HK-2 (cell line): Measurements from ENCODE around the gene NELL2.

Experiments used
- DNase-seq: peaks from one replicate; pipeline ENCODE4 v3.0.0-alpha.2; 2018; ENCODE audit not compliant: unreplicated experiment

The NELL2 gene

DNA sequence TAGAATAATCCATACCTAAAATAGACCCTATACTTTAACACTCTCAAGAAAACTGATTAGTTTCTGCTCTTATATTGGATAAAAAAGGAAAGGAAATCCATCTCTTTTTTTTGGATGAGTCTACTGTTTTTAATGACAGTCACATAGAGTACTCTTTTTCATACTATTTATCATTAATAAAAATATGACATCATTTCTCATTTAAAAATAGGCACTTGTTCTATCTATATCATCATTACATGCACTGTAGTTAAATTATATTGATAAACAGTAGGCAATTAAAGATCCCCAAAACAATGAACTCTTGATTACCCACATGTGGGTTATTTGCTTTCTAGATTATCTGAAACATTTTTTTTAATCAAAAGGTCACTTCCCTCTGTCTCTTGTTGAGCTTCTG lies 338.8 kb downstream of the NELL2 start:
- DNase-seq = no peak

DNA sequence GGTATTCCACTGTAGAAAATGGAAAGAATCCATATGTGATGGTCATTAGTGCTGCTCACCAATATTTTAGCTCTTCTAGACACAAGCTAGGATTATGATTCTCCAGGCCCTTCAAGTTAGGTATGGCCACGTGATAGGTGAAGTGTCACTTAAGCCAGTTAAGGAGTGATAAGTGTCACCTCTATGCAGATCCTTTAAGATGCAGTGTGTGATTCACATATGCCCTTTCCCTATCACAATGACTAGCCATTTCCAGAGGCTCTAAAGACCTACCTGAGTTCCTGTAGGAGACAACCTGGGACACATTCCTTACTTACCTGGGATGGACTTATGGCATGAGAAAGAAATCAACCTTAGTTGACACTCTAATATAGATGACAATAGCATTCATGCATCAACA lies 343.2 kb downstream of the NELL2 start:
- DNase-seq = no peak

DNA sequence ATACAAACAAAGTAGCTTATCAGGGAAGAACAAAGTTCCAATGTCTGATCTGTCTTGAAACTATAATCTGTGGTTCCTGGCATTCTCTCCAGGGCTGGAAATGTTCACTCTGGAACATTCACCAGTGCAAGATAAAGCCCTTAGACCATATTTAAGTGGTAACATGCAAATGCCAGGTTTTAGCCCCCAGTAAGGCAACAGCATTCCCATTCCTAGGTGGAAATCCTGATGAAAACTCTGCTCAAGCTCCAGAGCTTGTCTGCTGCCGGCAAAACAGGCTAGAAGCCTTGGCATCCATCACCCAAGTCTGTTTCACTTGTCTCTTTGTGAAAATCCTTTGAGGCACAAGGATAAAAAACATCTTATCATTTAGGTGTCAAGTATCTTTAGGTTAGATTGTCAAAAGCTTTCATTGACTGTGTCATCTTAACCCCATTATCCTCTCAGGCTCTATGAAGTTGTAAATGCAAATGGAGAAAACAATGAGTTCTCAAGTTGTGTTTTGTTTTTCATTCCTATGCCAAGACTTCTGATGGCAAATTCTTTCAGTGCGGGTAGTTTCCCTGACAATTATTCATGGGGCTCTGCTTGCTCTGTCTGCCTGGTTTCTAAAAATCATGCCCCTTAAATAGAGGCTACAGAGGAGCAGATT lies 344.7 kb downstream of the NELL2 start:
- DNase-seq = no peak

DNA sequence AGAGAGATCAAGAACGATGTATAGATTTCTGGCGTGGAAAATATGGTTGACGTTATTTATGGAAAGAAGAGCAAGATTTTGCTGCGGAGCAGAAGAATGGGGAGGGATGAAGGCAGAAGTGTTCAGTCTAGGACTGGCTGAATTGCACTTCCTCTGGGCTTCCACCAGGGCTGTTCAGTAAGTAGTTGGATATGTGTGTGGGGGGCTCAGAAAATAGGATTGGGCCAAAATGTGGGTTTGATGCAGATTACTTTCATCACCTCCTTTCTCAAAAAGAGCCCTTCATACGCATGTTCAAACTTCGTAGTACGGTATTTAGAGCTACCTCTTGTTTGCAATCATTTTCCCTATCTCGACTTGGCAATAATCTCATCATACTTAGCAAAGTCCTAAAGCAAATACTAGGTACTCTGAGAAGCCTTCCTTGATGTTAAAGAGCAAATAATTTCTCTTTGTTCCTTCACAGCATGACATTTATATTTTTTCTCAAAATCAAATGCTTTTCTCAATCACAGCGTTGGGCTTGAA lies 349.4 kb downstream of the NELL2 start:
- DNase-seq = no peak

DNA sequence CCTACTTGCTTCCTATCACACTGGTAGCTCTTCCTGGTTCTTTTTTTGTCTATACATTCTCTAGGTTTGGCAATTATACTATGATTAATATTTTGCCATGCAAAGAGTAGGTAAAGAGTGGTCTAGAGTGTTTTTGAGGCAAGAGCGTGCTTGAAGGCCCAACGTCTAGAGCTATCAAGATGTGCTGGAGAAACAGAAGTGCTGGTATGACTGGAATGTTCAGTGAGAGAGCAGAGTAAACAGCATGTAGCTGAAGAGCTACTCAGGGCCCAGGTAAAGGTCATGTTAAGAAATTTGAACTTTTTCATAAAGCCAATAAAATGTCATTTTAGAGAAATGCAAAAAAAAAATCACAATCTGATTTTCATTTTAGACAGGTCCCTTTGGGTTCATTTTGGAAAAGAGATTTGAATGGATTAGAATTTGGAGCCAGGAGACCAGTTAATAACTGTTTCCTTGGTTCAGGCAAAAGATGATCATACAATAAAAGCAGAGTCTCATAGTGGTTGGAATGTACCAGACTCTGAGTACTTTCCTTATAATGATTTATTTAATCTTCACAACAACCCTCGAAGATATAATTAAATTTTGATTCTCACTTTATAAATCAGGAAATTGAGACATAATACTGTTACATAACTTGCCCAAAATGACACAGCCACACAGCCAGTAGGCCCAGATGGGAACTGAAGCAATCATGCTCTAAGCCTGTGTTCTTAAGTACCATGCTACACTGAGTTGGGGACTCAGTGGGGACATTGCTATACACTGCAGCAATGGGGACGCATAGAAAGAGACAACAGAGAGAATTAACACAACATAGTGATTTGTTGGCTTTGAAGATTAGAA lies 350.1 kb downstream of the NELL2 start:
- DNase-seq = no peak

DNA sequence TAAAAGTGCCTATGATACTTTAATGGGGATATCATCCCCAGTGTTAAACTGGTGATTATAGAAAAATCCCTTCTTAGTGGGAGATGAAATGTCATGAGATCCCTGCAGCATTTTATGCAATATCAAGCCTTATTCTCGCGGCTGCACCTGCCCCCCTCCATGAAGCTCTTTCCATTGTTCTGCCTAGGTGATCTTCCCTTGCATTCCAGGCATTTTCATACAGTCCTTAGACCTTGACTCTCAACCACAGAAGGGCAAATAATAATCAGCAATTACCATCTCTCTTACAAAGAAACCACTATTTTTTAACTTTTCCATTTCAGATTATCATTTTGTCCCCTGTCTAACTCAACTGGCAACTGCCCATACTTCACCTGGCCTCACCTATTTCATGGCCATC lies 352.3 kb downstream of the NELL2 start:
- DNase-seq = no peak

DNA sequence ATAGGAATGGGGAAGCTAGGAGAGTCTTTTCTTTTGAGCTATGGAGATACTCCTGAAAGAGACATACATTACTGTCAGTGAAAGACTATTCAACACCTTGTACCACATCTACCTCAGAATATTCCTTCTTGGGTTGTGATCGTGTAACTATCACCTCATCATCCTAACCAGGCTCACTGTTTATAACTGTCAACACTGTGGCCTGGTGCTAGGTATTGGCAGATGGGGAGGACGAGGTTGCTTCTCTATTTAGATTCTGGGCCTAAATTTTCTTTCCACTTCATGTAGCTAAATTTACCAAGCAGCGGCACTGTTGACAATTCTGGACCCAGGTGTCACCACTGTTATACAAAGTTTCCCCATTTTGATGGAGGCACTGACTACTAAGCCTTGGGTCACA lies 354.4 kb downstream of the NELL2 start:
- DNase-seq = no peak

DNA sequence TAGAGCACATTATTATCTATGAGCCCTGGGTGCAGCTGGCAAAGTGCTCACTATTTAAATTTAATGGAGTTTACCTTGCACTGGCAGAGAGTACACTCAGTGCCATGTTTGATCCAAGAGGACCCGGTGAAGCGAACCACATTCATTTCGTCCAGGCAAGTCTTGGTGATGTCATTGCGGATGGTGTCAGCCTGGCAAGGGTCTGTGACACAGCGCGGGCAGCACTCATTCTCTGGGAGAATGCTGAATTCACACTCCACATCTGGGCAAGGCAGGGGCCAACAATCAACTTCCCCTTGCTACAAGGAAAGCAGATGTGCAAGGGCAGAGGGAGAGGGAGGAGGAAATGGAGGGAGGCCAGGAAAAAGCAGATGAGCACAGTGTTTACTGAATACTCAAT lies 356.2 kb downstream of the NELL2 start:
- DNase-seq = no peak

DNA sequence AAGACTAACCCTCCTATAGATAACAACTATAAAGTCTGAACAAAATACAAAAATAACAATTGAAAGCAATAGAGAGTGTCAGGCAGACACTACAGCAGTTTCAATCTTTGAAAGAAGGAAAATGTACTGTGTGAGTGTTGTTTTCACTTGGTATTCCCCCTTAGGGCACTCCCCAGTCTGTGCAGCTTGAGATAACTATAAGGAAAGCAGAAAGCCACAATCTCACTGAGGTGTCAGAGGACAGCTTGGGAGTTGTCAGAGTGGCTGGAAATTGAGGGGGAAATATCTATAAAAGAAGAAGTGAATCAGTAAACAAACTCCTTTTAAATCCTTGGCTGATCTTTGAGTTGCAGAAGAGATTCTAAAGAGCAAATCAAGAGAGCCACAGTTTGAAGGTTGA lies 364.8 kb downstream of the NELL2 start:
- no peak for DNase-seq

DNA sequence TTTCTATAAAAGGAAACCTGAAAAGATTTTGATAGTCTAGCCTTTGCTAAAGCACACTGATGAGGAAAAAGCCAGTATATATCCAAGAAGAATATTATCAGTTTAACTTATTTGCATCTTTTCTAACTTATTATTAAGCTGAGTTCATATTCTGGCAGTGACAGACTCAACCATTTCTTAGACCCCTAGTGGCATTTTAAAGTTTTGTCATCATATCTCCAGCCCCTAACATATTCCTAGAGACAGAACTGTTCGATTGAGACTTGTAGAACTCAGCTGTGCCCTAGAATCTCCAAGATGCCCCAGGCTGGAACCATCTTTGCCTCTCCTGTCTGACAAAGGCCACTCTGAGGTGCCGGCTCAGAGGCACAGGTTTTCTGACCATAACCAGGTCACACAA lies 365.6 kb downstream of the NELL2 start:
- DNase-seq = no peak

DNA sequence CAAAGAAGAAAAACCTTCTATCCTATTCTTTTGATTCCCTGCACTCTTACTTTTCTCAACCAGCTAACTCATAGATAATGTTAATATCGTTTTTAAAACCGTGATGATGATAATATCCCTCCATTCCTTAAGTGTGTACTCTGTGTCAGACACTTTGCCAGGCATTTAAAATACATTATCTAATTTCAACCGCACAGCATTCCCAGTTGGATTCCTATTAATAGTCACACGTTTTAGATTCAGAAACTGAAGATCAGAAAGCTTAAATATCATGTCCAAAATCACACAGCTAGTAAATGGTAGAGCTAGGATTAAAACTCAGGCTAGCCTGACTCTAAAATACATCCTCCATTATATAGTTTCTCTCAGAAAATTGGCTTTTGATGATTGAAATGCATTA lies 366.0 kb downstream of the NELL2 start:
- DNase-seq = no peak

DNA sequence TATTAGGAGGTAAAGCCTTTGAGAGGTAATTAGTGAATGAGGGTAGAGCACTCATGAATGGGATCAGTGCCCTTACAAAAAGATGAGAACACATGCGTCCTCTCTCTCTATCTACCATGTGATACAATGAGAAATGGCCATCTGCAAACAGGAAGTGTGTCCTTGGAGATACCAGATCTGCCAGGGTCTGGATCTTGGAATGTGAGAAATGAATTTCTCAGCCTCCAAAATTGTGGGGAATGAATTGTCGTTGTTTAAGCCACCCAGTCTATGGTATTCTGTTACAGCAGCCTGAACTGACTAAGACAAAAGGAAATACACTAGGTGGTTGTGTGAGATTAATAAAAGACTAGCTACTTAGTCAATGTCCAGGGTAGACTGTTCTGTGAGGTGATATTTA lies 366.6 kb downstream of the NELL2 start:
- no peak for DNase-seq

DNA sequence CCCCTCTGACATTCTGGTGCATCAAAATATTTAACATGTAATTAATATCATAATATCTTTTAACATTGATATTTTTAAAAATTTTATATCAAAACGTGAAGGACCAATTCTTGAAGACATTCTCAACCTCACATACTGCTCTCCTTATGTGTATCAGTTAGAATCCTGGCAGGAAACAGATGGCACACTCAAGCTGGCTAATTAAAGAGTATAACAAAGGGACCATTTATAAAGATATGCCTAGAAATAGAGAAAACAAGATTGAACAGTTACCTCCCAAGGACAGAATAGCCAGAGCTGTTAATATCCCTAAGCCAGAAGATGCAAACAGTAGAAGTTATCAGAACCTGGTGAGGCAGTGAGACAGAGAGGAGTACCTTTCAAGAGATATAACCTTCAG lies 368.7 kb downstream of the NELL2 start:
- no peak for DNase-seq

DNA sequence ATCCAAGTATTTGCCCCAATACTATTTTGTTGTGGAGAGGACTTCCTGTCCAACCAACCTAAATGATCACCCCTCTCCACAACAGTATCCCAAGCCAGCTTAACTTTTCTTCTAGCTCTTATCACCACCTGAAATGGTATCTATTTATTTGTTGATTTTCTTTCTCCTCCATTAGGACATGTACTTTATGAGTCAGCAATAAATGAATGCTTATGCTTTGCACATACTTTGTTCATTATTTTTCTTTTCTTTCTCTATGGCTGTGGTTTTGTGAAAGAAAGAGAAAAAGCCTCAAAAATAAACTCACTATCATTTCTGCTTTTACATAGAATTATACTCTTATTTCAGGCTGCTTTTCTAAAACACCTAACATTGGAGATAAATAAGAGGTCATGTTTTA lies 371.3 kb downstream of the NELL2 start:
- DNase-seq = no peak

DNA sequence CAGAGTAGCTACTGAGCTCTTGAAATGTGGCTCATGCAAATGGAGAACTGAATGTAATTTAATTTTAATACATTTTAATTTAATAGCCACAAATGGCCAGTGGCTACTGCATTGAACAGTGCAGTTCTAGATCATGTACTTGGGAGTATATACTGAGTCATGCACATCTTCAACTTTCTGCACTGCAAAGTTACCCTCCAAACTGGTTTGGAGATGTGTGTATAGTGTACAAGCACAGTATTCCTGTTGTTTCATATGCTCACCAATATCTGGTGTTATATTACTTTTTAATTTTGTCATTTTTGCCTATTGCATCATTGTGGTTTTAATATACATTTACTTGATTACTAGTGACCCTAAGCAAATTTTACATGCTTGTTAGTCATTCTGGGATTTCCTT lies 372.8 kb downstream of the NELL2 start:
- no peak for DNase-seq

DNA sequence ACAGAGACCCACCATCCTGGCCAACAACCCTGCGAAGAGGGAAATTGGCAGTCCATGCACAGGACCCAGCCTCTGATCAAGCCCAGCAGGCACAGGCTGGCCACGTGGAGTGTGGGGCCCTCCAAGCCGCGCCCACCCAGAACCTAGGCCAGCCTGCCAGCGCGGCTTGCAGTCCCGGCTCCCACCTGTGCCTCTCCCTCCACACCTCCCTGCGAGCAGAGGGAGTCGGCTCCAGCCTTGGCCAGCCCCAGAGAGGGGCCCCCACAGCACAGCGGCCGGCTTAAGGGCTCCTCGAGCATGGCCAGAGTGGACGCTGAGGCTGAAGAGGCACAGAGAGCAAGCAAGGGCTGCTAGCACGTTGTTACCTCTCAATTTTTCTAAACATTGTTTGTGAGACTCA lies 373.4 kb downstream of the NELL2 start:
- no peak for DNase-seq

DNA sequence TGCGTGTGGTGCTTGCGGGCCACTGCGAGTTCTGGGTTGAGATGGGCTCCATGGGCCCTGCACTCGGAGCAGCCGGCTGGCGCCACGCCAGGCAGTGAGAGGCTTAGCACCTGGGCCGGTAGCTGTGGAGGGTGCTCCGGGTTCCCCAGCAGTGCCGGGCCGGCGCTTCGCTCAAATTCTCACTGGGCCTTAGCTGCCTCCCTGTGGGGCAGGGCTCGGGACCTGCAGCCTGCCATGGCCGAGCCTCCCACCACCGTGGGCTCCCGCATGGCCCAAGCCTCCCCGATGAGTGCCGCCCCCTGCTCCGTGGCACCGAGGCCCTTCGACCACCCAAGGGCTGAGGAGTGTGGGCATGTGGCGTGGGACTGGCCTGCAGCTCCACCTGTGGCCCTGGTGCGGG lies 375.7 kb downstream of the NELL2 start:
- no peak for DNase-seq

DNA sequence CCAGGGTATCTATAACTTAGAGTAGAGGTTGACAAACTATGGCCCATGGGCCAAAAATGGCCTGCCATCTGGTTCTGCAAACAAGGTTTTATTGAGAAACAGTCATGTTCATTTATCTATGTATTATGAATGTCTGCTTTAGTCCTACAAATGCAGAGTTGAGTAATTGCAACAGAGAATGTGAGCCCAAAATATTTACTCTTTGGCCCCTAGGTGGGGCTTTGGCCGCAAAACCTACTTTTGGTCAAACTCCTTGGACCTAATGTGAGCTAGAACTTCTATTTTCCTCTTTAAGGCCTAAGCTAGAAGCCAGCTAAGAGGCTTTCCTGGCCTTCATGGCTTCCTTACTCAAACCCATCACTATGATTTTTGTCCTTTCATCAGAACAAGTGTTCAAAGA lies 379.1 kb downstream of the NELL2 start:
- DNase-seq = no peak

DNA sequence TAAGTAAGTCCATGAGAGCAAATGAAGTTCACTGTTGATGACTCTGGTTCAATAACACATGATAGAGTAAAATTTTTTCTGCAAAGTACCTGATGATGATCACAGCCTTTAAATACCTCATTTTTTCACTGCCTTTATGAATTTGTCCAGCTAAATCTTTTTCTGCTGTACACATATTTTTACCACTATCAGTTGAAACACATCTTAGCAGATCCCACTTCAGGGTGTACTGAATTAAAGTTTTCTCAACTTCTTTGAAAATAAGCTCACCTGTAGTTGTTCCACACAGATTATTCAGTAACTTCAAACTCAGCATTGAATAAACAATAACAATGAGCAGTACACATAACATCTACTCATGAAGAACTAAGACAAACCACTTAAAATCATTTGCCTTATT lies 385.9 kb downstream of the NELL2 start:
- DNase-seq = no peak

DNA sequence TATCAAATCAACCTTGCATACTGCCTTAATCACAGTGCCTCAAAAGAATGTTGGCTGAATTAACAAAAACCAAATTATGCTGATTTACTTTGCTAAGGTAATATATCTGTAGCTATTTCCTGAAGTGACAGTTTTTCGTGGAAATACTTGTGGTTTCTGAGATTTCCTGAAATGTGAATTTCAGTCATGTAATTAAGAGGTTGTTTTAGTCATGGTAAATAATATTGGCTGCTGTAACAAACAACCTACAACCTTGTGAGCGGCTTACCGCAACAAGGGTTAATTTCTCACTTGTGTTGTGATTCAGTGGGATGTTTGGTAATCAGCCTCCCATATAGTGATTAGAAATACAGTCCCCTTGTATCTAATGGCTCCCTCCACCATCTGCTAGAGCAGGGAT lies 387.9 kb downstream of the NELL2 start:
- DNase-seq = no peak

DNA sequence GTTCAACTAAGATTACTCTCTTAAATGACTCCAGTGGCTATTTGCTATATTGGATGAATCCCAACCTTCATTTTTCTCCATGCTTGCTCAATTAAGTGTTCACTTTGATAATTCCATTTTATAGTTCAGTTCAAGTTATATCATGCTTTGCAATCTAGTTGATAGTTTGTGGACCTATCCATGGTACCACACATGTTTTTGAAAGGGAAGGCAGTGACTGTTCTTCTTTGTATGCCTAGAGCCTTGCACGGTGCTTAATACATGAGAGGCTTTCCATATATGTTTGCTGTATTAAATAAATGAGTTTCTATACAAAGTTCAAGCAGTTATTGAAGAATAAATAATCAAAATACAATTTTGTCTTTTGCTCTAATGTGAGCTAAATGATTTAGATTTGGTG lies 391.3 kb downstream of the NELL2 start:
- no peak for DNase-seq

DNA sequence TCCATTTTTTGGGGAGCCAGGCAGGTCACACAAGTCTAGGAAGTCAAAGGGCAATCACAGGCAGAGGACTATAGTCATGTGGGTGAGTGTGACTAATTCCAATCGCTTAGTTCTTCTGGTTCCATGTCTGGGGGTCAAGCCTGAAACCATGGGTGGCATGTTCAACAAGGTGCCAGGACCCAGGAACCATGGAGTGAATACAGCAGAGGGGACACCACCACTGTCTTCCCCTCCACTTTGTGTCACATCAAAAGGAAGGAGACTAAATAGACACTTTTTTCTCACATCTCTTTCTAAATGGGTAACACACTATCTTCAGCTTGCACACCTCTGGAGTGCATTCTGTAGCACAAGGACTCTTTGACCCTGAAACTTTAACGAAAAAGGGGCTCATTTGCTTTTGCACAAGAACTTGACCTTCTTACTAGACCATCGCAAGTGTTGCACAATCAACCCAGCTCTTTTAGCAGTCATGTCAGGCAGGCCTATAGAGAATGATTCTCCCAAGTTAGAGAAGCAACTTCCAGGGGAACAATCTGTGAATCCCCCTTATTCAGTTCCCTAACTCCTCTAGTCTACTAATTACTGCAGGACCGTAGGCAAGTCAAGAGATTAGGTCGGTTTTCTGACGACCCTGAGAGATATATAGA lies 398.7 kb downstream of the NELL2 start:
- no peak for DNase-seq

DNA sequence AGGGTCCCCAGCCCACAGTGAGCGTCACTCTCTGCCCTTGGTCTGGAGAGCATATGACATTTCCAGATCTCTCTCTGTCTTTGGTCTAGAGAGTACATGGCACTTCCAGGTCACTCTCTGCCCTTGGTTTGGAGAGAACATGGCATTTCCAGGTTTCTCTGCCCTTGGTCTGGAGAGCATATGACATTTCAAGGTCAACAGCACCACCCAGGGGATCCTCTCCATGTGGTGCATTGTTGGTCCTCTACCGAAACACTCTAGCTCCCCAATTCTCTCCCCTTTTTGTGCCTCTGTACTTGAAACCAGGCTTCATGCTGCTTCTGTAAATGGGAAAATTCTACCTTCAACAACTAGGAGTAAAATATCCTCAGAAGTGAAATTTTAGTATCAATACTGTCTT lies 399.4 kb downstream of the NELL2 start:
- no peak for DNase-seq
